HK-2 (cell line): ENCODE results near the gene ADAMTSL5.
"Not testable (repeated sequence)": the region's sequence is repeated elsewhere in the genome, so short reads cannot be mapped to it uniquely, and the experiment has no call there.

ENCODE experiments used
- DNase-seq: peaks from one replicate; pipeline ENCODE4 v3.0.0-alpha.2; 2018; ENCODE audit not compliant: unreplicated experiment

Gene ADAMTSL5

DNA sequence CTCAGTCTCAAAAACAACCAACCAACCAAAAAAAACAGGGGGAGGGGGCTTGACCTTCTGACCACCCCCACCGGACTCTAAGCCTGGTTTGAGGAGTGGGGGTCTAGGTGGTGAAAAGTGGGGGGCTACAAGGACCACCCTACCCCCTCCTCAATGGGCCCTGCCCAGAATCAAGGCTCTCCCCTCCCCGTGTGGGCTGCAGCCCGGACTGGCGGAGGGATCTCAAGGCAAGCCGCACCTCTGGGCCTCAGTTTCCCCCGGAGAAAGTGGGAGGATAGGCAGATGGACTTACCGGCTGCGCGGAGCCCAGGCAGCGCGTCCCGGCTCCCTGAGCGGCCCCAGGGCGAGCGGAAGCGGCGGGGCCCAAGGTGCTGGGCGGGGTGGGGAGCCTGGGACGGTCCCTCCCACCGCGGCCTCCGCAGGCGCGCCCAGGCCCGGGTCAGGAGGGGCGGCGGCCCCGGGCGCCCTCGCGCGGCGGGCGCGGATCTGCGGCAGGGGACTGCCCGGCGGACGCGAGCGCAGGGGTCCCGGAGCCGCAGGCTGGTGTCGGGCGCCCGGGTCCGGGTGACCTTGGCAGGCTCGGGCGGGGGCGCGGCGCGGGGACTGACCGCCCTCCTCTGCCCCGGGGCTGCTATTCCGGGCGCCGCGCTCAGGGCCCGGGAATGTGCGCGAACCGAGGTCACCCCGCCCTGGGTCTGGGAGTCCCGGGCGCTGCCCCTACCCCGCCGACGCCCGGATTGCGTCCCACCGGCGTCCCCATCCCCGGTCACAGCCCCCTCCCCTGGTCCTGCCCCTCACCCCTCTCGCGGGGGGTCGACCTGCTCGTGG lies at the start of gene ADAMTSL5:
Gene ADAMTSL5 (minus strand): TSS at position 349 of the 828 bp plus-strand sequence. CDS start 2,076 bp downstream, outside the sequence.
- DNase-seq: peak; percentile 75

DNA sequence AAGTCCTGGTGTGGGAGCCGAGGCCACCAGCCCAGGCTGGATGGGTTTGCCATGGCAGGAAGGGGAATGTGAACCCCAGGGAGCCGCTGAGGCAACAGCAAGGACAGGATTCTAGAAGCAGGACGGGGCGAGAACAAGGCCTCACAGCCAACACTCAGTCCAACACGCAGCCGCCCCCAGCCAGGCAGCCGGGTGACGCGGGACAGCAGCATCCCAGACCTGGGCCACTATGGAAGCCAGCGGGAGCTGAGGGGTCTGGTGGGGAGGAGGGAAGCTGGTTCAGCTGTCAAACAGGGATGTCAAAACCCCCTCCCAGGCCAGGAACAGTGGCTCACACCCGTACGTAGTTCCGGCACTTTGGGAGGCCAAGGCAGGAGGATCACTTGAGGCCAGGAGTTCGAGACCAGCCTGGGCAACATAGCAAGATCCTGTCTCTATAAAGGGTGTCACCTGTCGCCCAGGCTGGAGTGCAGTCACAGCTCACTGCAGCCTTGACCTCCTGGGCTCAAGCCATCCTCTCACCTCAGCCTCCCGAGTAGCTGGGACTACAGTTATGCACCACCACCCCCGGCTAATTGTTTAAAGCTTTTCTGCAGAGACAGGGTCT lies 48.5 kb upstream of the ADAMTSL5 start:
- no peak for DNase-seq

GRCh38 chr19:1560286-1560882 lies 47.6 kb upstream of the ADAMTSL5 start:
- DNase-seq: no peak

DNA sequence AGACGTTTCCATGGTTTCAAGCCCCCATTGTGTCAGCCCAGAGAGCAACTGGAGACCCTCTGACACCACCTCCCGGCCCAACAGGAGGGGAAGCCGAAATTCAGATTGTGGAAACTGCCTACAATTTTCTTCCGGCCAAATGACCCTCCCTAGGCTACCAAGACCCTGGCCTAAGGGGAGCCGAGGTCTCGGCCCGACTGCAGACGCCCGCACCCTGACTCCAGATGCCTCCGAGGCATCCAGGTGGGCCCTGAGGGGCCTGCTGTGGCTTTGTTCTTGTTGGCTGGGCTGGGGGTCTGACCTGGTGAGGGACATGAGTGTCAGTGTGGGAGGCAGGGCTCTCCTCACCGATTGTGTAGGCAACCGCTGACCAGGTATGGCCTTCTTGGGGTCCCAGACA lies 45.7 kb upstream of the ADAMTSL5 start:
- DNase-seq: no peak

- DNase-seq: no peak
Observed at GRCh38 chr19:1556390-1557070, 43.7 kb upstream of the ADAMTSL5 start.

DNA sequence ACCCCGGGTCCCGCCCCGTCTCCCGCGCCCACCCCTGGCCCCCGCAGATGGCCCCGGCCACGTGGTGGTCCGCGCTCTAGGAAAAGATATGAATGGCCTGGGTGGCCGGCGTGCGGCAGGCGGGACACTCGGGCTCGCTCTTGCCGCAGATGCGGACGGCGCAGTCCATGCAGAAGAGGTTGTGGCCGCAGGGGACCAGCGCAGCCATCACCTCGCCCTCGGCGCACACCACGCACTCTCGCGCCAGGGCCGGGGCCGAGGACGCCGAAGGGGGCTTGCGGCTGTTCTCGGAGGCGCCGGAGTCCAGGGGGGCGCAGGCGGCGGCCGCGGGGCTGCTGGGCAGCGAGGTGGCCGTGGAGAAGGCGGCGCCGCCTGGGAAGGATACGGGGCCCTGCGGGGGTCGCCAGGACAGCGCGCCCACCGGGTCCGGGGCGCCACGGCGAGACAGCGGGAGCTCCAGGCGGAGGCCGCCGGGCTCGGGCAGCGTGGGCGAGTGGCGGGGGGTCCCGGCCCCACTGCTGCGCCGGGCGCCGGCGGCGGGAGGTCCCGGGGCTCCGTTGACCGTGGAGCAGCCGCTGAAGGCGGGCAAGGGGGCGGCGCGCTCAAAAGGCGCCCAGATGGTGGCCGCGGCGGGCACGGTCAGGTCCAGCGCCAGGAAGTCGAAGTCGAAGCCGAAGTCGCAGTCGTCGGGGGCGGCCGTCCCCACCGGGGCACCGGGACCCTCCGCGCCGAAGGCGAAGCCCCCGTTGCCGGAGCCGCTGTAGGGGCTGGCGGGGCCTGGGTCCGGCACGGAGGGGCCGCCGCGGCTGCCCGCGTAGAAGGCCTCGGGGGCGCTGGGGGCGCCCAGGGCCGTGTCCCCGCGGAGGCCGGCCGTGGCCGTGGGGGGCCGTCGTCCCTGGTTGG lies 42.9 kb upstream of the ADAMTSL5 start:
- DNase-seq: no peak

GRCh38 chr19:1554968-1555367 lies 42.1 kb upstream of the ADAMTSL5 start:
- no peak for DNase-seq

- DNase-seq: no peak
Observed at GRCh38 chr19:1553415-1553814, 40.6 kb upstream of the ADAMTSL5 start.

- DNase-seq: no peak
Observed at GRCh38 chr19:1551068-1552040, 38.5 kb upstream of the ADAMTSL5 start.

GRCh38 chr19:1549332-1549945 lies 36.6 kb upstream of the ADAMTSL5 start:
- no peak for DNase-seq

GRCh38 chr19:1540365-1540925 lies 27.6 kb upstream of the ADAMTSL5 start:
- DNase-seq: no peak

DNA sequence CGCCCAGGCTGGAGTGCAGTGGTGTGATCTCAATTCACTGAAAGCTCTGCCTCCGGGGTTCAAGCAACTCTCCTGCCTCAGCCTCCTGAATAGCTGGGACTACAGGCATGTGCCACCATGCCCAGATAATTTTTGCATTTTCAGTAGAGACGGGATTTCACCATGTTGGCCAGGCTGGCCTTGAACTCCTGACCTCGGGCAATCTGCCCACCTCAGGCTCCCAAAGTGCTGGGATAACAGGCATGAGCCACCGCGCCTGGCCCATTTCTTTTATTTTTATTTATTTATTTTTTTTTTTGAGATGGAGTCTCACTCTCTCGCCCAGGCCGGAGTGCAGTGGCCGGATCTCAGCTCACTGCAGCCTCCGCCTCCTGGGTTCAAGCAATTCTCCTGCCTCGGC lies 26.9 kb upstream of the ADAMTSL5 start:
- not testable (repeated sequence) for DNase-seq

GRCh38 chr19:1538978-1539377 lies 26.2 kb upstream of the ADAMTSL5 start:
- no peak for DNase-seq

GRCh38 chr19:1535699-1536098 lies 22.9 kb upstream of the ADAMTSL5 start:
- not testable (repeated sequence) for DNase-seq

DNA sequence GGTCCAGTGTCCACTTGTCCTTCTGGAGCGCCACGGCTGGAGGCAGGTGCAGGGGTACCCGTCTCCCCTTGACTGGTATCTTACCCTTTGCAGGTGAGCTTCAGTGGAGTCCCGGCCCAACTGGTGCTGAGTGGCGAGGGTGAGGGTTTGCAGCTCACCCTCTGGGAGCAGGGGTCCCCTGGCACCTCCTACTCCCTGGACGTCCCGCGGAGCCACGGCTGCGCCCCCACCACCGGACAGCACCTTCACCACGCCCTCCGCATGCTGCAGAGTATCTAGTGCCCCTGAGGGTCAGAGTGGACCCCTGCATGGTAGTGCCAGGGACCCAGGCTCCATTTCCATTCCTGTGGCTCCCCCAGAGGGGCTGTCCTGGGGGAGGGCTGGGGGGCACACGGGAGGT lies 22.2 kb upstream of the ADAMTSL5 start:
- no peak for DNase-seq

GRCh38 chr19:1533510-1534150 lies 20.8 kb upstream of the ADAMTSL5 start:
- no peak for DNase-seq

DNA sequence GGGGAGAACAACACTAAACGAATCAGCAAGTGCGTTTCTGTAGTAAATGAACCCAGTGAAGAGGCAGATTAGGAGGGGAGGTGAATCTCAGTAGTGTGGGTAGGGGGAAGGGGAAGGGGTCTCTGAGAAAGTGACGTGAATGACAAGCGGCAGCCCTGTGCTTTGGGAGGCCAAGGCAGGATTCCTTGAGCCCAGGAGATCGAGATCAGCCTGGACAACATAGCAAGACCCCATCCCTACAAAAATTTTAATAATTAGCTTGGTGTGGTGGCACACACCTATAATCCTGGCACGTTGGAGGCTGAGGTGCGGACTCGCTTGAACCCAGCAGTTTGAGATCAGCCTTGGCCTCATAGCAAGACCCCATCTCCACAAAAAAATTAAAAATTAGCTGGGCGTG lies 19.2 kb upstream of the ADAMTSL5 start:
- no peak for DNase-seq

DNA sequence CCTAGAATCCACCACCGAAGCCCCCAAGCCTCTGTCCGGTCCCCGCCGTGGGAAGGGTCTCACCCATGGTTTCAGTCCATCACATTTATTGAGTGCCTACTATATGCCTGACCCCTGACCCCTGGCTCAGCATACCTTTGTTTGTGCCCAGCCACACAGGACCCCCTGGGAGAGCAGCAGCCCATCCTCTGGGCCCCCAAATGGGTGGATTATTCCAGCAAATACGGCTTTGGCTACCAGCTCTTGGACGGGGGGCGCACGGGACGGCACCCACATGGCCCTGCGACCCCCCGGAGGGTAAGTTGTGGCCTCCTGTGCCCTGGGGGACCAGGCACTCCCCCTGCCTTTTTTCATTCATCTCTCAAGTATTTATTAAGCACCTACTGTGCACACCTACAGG lies 18.8 kb upstream of the ADAMTSL5 start:
- no peak for DNase-seq

DNA sequence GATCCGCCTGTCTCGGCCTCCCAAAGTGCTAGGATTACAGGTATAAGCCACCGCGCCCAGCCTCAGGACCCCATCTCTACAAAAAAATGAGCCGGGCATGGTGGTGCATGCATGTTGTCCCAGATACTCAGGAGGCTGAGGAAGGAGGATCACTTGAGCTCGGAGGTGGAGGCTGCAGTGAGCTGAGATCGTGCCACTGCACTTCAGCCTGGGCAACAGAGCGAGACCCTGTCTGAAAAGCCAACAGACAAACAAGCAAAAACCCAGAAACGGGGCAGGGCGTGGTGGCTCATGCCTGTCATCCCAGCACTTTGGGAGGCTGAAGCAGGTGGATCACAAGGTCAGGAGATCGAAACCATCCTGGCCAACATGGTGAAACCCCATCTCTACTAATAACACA lies 18.0 kb upstream of the ADAMTSL5 start:
- DNase-seq: not testable (repeated sequence)
